GM12873 (cell line): ENCODE measurements around the gene SRPRA.

Experiments used
- CTCF ChIP-seq: IDR thresholded peaks from 2 replicates; pipeline ENCODE4 v1.5.1; 2012; ENCODE audit warnings: low read depth, mild to moderate bottlenecking, moderate library complexity, low read length, control low read depth; ENCODE audit not compliant: insufficient read depth; ENCODE audit errors: missing control alignments

The SRPRA gene

DNA sequence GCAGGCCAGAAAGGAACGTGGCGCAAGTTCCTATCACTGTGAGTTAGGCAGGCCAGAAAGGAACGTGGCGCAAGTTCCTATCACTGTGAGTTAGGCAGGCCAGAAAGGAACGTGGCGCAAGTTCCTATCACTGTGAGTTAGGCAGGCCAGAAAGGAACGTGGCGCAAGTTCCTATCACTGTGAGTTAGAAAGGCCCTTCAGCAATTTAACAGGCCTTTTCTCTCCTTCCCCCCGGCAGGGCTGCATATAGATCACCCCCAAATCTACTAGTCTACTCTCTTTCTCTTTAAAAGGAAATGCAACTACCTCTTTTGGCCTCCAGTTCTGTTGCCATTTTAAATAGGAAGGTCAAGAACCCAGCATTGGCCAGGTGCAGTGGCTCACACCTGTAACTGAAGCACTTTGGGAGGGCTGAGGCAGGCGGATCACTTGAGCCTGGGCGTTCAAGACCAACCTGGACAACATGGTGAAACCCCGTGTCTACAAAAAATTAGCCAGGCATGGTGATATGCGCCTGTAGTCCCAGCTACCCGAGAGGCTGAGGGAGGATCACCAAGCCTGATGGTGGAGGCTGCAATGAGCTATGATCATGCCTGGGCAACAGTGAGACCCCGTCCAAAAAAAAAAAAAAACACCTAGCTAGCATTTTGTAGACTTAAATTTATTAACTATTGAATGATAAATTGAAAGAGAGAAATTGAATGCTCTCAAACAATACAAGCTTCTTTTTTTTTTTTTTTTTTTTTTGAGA, 42.2 kb downstream of the SRPRA start:
- no peak for TF ChIP-seq CTCF

GRCh38 chr11:126225295-126225665, 43.4 kb downstream of the SRPRA start:
- no peak for TF ChIP-seq CTCF

GRCh38 chr11:126224647-126225294, 43.9 kb downstream of the SRPRA start:
- no peak for TF ChIP-seq CTCF

GRCh38 chr11:126219547-126219946, 49.1 kb downstream of the SRPRA start:
- no peak for TF ChIP-seq CTCF

- no peak for TF ChIP-seq CTCF
Measured at GRCh38 chr11:126217491-126217890, 51.2 kb downstream of the SRPRA start.

GRCh38 chr11:126216526-126217305, 52.0 kb downstream of the SRPRA start:
- no peak for TF ChIP-seq CTCF

GRCh38 chr11:126214841-126215240, 53.9 kb downstream of the SRPRA start:
- TF ChIP-seq CTCF: no peak
